ENCODE results near the gene TPSB2. TPM values are rescaled to one million over a fixed set of nuclear protein-coding genes. Genes with fewer than 3 reads are reported as not detected.
"Not testable (repeated sequence)": the region's sequence is repeated elsewhere in the genome, so short reads cannot be mapped to it uniquely, and the experiment has no call there.

Gene TPSB2
- total RNA-seq, 1 experiment from 2014 or later = 0.44 TPM

DNA sequence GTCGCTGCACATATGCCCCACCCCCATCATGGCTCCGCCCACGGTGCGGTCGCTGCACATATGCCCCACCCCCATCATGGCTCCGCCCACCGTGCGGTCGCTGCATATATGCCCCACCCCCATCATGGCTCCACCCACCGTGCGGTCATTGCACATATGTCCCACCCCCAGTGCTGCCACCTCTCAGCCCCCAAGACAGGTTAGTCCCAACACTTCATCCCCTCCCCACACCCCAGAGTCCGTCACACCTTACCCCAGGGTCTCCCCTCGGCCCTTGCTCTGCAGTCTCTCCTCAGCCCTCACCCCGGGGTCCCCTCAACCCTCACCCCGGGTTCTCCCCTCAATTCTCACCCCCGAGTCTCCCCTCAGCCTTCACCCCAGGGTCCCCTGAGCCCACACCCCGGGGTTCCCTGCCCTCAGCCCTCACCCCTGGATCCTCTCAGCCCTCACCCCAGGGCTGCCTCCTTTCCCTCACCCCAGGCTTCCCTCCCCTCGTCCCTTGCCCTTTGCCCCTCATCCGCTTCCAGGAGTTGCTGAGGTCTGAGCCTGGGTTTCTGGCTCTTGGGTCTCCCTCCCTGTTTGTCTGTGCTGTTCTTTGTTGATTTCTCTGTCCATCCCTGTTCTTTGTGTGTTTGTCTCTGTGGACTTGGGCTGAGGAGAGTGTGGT is 30.5 kb downstream of the TPSB2 start:
- Mint-ChIP-seq H3K27me3 (ENCODE audit: low read depth) (no peaks in the 10 kb centered on the region), H3K36me3 (peaks cover 6% of the 10 kb centered on the region; the same call in 1 of the 2 replicates), H3K4me3 (no peak overlapping the region), H3K27ac (peak overlapping the region; percentile 66), H3K4me1 (no peaks in the 10 kb centered on the region), H3K9me3 (no peaks in the 10 kb centered on the region)
- CTCF ChIA-PET = no interaction called here
- DNase-seq (ENCODE audit: low spot score) (peak; percentile 33), ATAC-seq (no peak)
- POLR2A ChIA-PET = no interaction called here
- TF ChIP-seq ZNF232 (CRISPR knock-in tag; IDR thresholded peaks at IDR 0.05) (no peak), ZNF317 (CRISPR knock-in tag; IDR thresholded peaks at IDR 0.05; ENCODE audit: borderline replicate concordance, low read depth) (no peak), ZNF425 (CRISPR knock-in tag; conservative IDR thresholded peaks at IDR 0.05) (no peak), ATF2 (CRISPR knock-in tag; IDR thresholded peaks at IDR 0.05; ENCODE audit: borderline replicate concordance, low read depth) (no peak), HMGA2 (CRISPR knock-in tag; IDR thresholded peaks at IDR 0.05) (no peak), PRRX2 (CRISPR knock-in tag; IDR thresholded peaks at IDR 0.05) (no peak), USF1 (CRISPR knock-in tag; IDR thresholded peaks at IDR 0.05) (no peak), JUN (CRISPR knock-in tag; IDR thresholded peaks at IDR 0.05) (no peak), TCF7 (CRISPR knock-in tag; IDR thresholded peaks at IDR 0.05; ENCODE audit: low read depth) (no peak), NFE2L1 (CRISPR knock-in tag; IDR thresholded peaks at IDR 0.05) (no peak)
- TF ChIP-seq, protein P1, sequence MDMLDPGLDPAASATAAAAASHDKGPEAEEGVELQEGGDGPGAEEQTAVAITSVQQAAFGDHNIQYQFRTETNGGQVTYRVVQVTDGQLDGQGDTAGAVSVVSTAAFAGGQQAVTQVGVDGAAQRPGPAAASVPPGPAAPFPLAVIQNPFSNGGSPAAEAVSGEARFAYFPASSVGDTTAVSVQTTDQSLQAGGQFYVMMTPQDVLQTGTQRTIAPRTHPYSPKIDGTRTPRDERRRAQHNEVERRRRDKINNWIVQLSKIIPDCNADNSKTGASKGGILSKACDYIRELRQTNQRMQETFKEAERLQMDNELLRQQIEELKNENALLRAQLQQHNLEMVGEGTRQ (CRISPR knock-in tag; IDR thresholded peaks at IDR 0.05) = no peak
- TF ChIP-seq, protein P2, sequence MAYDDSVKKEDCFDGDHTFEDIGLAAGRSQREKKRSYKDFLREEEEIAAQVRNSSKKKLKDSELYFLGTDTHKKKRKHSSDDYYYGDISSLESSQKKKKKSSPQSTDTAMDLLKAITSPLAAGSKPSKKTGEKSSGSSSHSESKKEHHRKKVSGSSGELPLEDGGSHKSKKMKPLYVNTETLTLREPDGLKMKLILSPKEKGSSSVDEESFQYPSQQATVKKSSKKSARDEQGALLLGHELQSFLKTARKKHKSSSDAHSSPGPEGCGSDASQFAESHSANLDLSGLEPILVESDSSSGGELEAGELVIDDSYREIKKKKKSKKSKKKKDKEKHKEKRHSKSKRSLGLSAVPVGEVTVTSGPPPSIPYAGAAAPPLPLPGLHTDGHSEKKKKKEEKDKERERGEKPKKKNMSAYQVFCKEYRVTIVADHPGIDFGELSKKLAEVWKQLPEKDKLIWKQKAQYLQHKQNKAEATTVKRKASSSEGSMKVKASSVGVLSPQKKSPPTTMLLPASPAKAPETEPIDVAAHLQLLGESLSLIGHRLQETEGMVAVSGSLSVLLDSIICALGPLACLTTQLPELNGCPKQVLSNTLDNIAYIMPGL (CRISPR knock-in tag; IDR thresholded peaks at IDR 0.05) = no peak
- TF ChIP-seq, protein P3, sequence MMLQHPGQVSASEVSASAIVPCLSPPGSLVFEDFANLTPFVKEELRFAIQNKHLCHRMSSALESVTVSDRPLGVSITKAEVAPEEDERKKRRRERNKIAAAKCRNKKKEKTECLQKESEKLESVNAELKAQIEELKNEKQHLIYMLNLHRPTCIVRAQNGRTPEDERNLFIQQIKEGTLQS (CRISPR knock-in tag; conservative IDR thresholded peaks at IDR 0.05) = no peak
- TF ChIP-seq, protein P4, sequence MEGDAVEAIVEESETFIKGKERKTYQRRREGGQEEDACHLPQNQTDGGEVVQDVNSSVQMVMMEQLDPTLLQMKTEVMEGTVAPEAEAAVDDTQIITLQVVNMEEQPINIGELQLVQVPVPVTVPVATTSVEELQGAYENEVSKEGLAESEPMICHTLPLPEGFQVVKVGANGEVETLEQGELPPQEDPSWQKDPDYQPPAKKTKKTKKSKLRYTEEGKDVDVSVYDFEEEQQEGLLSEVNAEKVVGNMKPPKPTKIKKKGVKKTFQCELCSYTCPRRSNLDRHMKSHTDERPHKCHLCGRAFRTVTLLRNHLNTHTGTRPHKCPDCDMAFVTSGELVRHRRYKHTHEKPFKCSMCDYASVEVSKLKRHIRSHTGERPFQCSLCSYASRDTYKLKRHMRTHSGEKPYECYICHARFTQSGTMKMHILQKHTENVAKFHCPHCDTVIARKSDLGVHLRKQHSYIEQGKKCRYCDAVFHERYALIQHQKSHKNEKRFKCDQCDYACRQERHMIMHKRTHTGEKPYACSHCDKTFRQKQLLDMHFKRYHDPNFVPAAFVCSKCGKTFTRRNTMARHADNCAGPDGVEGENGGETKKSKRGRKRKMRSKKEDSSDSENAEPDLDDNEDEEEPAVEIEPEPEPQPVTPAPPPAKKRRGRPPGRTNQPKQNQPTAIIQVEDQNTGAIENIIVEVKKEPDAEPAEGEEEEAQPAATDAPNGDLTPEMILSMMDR (IDR thresholded peaks at IDR 0.05) = no peak
- TF ChIP-seq, protein P5, sequence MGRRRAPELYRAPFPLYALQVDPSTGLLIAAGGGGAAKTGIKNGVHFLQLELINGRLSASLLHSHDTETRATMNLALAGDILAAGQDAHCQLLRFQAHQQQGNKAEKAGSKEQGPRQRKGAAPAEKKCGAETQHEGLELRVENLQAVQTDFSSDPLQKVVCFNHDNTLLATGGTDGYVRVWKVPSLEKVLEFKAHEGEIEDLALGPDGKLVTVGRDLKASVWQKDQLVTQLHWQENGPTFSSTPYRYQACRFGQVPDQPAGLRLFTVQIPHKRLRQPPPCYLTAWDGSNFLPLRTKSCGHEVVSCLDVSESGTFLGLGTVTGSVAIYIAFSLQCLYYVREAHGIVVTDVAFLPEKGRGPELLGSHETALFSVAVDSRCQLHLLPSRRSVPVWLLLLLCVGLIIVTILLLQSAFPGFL (CRISPR knock-in tag; IDR thresholded peaks at IDR 0.05; ENCODE audit: borderline replicate concordance) = no peak
- TF ChIP-seq, protein P6, sequence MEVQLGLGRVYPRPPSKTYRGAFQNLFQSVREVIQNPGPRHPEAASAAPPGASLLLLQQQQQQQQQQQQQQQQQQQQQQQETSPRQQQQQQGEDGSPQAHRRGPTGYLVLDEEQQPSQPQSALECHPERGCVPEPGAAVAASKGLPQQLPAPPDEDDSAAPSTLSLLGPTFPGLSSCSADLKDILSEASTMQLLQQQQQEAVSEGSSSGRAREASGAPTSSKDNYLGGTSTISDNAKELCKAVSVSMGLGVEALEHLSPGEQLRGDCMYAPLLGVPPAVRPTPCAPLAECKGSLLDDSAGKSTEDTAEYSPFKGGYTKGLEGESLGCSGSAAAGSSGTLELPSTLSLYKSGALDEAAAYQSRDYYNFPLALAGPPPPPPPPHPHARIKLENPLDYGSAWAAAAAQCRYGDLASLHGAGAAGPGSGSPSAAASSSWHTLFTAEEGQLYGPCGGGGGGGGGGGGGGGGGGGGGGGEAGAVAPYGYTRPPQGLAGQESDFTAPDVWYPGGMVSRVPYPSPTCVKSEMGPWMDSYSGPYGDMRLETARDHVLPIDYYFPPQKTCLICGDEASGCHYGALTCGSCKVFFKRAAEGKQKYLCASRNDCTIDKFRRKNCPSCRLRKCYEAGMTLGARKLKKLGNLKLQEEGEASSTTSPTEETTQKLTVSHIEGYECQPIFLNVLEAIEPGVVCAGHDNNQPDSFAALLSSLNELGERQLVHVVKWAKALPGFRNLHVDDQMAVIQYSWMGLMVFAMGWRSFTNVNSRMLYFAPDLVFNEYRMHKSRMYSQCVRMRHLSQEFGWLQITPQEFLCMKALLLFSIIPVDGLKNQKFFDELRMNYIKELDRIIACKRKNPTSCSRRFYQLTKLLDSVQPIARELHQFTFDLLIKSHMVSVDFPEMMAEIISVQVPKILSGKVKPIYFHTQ (CRISPR knock-in tag; IDR thresholded peaks at IDR 0.05) = no peak

DNA sequence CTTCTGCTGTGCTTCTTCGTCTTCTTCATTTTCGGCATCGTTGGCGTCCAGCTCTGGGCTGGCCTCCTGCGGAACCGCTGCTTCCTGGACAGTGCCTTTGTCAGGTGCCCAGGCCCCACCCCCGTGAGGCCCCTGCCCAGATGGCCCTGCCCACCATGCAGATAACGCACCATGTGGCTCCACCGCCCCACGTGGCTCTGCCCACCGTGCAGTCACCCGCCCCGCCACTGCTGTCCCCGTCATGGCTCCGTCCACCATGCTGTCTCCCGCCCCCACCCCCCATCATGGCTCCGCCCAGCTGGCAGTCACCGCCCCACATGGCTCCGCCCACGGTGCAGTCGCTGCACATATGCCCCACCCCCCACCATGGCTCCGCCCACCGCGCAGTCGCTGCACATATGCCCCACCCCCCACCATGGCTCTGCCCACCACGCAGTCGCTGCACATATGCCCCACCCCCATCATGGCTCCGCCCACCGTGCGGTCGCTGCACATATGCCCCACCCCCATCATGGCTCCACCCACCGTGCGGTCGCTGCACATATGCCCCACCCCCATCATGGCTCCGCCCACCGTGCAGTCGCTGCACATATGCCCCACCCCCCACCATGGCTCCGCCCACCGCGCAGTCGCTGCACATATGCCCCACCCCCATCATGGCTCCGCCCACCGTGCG is 31.2 kb downstream of the TPSB2 start:
- H3K27me3 Mint-ChIP-seq (ENCODE audit: low read depth); H3K27ac Mint-ChIP-seq; ATAC-seq; POLR2A ChIA-PET; H3K9me3 Mint-ChIP-seq; H3K4me3 Mint-ChIP-seq; H3K36me3 Mint-ChIP-seq; H3K4me1 Mint-ChIP-seq; CTCF ChIA-PET; DNase-seq (ENCODE audit: low spot score): not testable (repeated sequence)
